ENCODE results near the gene REPIN1.

Gene REPIN1

GRCh38 chr7:150330211-150330885, 38.3 kb upstream of the REPIN1 start:
- no peak for DNase-seq (ENCODE audit: low spot score)
- H3K4me1 Mint-ChIP-seq (ENCODE audit: low read depth) = peaks cover 3% of the 10 kb centered on the region
- H3K4me3 Mint-ChIP-seq = no peak overlapping the region
- peaks cover 17% of the 10 kb centered on the region for H3K36me3 Mint-ChIP-seq (ENCODE audit: low read depth)
- H3K27me3 Mint-ChIP-seq (ENCODE audit: low read depth) = no peaks in the 10 kb centered on the region
- no peaks in the 10 kb centered on the region for H3K9me3 Mint-ChIP-seq
- no peak overlapping the region for H3K27ac Mint-ChIP-seq

DNA sequence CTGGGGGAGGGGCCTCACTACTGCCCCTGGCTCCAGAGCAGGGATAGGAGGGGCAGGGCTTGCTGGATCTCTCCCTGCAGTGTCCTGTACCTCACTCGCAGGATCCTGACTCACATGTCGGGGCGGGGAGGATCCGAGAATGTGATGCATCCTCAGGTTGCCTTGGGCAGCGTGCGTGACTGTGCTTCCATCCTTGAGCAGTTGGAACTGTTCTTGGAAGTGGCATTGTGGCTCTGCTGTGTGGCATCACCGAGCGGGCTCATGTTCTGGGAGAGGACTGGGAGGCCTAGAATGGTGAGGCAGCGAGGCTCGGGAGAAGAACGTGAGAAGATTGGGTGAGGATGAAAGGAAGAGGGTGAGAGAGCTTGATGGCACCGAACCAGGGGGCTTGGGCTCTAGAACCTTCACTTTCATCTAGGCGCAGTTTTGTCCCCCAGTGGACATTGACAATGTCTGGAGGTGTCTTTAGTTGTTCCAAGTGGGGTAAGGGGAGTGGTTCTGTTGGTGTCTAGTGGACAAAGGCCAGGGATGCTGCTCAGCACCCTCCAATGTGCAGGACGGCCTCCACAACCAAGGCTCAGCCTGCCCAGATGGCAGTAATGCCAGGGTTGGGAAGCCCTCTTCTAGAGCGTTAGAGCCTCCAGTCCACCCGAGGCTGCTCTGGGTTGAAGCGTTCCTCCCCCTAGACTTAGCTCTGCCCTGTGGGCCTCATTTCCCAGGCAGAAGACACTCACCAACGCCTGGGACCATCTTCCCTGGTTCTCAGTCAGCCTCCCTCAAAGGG, 35.6 kb upstream of the REPIN1 start:
- H3K4me3 Mint-ChIP-seq = no peak overlapping the region
- no peaks in the 10 kb centered on the region for H3K4me1 Mint-ChIP-seq (ENCODE audit: low read depth)
- H3K27me3 Mint-ChIP-seq (ENCODE audit: low read depth) = no peaks in the 10 kb centered on the region
- peaks cover 5% of the 10 kb centered on the region for H3K36me3 Mint-ChIP-seq (ENCODE audit: low read depth)
- no peak overlapping the region for H3K27ac Mint-ChIP-seq
- no peak for DNase-seq (ENCODE audit: low spot score)
- no peaks in the 10 kb centered on the region for H3K9me3 Mint-ChIP-seq

GRCh38 chr7:150333659-150334058, 35.0 kb upstream of the REPIN1 start:
- H3K4me1 Mint-ChIP-seq (ENCODE audit: low read depth) = no peaks in the 10 kb centered on the region
- no peak for DNase-seq (ENCODE audit: low spot score)
- H3K4me3 Mint-ChIP-seq = no peak overlapping the region
- H3K27me3 Mint-ChIP-seq (ENCODE audit: low read depth) = no peaks in the 10 kb centered on the region
- H3K36me3 Mint-ChIP-seq (ENCODE audit: low read depth) = peaks cover 5% of the 10 kb centered on the region
- no peaks in the 10 kb centered on the region for H3K9me3 Mint-ChIP-seq
- no peak overlapping the region for H3K27ac Mint-ChIP-seq

DNA sequence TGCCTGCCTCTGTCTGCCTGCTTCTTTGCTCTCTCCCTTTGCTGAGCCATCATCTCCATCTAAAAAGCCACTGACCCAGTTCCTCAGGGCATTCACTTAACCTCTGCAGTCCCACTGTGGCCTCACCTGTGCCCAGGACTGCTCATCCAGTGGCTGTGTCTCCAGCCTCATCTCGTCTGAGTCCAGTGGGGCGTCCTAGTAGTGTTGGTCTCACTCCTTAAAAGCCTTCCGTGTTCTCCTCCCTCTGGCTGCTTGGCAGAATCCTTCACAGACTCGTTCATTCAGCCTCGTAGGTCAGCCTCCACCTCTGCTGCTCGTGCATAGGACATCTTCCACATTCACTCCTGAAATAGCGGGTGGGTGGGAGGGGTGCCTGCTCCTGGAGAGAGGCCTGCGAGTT, 34.5 kb upstream of the REPIN1 start:
- DNase-seq (ENCODE audit: low spot score) = no peak
- Mint-ChIP-seq H3K4me3 (no peak overlapping the region), H3K27me3 (ENCODE audit: low read depth) (no peaks in the 10 kb centered on the region), H3K36me3 (ENCODE audit: low read depth) (peaks cover 4% of the 10 kb centered on the region), H3K27ac (no peak overlapping the region), H3K9me3 (no peaks in the 10 kb centered on the region), H3K4me1 (ENCODE audit: low read depth) (no peaks in the 10 kb centered on the region)

DNA sequence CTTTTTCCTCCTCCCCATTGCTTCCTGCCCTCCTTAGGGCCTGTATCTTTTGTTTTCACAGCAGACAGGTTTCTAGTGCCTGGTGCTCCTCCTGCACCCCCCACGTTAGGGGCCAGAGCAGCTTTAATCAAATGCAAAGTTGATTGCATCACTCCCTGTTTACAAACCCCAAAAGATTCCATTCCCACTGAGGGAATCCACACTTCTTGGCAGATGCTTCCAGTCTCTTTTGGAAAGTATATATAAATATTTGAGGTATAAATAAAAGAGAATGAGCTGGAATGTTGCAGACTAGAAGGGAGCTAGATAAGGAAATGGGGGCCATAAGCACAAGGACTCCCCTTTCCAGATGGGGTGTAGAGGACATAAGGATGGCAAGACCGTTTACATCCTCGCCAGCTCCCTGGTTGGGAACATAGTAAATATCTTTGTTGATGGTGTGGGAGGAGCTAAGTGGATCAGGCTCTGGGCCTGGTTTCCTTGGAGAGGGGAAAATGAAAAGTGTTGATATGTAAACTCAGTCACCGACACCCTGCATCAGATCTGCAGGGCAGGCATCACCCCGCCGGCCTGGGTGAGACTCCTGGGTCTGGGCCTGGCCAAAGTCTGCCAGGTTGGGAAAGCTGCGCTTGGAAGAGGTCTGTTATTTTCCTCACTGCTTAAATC, 33.4 kb upstream of the REPIN1 start:
- H3K36me3 Mint-ChIP-seq (ENCODE audit: low read depth) = peaks cover 2% of the 10 kb centered on the region
- no peaks in the 10 kb centered on the region for H3K4me1 Mint-ChIP-seq (ENCODE audit: low read depth)
- no peaks in the 10 kb centered on the region for H3K9me3 Mint-ChIP-seq
- peaks cover 6% of the 10 kb centered on the region for H3K27me3 Mint-ChIP-seq (ENCODE audit: low read depth)
- no peak overlapping the region for H3K4me3 Mint-ChIP-seq
- H3K27ac Mint-ChIP-seq = no peak overlapping the region
- no peak for DNase-seq (ENCODE audit: low spot score)

DNA sequence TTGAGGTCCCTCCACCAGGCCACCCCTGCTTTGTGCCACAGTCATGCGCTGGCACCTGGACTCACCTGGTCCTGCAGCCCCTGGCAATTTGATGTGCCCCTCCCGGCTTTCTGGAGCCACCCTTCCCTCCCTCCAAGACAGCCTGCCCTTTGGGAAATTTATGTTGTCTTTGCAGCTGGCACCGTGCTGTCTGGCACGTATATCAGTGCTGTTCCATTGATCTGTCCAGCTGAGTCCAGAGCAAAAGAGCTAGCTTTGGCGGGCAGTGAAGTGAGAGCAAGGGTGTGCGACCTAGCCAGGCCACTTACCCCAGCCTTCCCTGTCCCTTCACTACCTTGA, 32.9 kb upstream of the REPIN1 start:
- no peaks in the 10 kb centered on the region for H3K9me3 Mint-ChIP-seq
- no peak overlapping the region for H3K4me3 Mint-ChIP-seq
- H3K27me3 Mint-ChIP-seq (ENCODE audit: low read depth) = peaks cover 9% of the 10 kb centered on the region
- no peak for DNase-seq (ENCODE audit: low spot score)
- H3K36me3 Mint-ChIP-seq (ENCODE audit: low read depth) = peaks cover 2% of the 10 kb centered on the region
- H3K27ac Mint-ChIP-seq = no peak overlapping the region
- H3K4me1 Mint-ChIP-seq (ENCODE audit: low read depth) = no peaks in the 10 kb centered on the region

DNA sequence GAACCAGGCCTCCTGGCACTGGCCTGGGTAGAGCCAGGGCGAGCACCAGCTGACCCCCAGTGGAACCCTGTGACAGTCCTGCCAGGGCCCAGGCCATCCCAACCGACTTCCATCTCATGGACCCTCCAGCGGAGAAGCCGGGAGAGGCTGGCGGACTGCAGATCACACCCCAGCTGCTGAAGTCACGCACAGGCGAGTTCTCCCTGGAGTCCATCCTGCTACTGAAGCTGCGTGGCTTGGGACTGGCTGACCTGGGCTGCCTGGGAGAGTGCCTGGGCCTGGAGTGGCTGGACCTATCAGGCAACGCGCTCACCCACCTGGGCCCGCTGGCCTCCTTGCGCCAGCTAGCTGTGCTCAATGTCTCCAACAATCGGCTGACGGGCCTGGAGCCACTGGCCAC, 31.9 kb upstream of the REPIN1 start:
- Mint-ChIP-seq H3K9me3 (no peaks in the 10 kb centered on the region), H3K4me3 (no peak overlapping the region), H3K27me3 (ENCODE audit: low read depth) (peaks cover 14% of the 10 kb centered on the region), H3K27ac (no peak overlapping the region), H3K4me1 (ENCODE audit: low read depth) (no peaks in the 10 kb centered on the region), H3K36me3 (ENCODE audit: low read depth) (no peaks in the 10 kb centered on the region)
- no peak for DNase-seq (ENCODE audit: low spot score)

DNA sequence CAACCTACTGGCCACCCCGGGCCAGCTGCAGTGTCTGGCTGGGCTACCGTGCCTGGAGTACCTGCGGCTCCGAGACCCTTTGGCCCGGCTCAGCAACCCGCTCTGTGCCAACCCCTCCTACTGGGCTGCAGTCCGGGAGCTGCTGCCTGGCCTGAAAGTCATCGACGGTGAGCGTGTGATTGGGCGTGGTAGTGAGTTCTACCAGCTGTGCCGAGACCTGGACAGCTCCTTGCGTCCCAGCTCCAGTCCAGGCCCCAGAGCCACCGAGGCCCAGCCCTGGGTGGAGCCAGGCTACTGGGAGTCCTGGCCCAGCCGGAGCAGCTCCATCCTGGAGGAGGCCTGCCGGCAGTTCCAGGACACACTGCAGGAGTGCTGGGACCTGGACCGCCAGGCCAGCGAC, 31.4 kb upstream of the REPIN1 start:
- no peak for DNase-seq (ENCODE audit: low spot score)
- Mint-ChIP-seq H3K4me3 (no peak overlapping the region), H3K27me3 (ENCODE audit: low read depth) (peaks cover 18% of the 10 kb centered on the region), H3K27ac (no peak overlapping the region), H3K9me3 (no peaks in the 10 kb centered on the region), H3K4me1 (ENCODE audit: low read depth) (no peaks in the 10 kb centered on the region), H3K36me3 (ENCODE audit: low read depth) (no peaks in the 10 kb centered on the region)

DNA sequence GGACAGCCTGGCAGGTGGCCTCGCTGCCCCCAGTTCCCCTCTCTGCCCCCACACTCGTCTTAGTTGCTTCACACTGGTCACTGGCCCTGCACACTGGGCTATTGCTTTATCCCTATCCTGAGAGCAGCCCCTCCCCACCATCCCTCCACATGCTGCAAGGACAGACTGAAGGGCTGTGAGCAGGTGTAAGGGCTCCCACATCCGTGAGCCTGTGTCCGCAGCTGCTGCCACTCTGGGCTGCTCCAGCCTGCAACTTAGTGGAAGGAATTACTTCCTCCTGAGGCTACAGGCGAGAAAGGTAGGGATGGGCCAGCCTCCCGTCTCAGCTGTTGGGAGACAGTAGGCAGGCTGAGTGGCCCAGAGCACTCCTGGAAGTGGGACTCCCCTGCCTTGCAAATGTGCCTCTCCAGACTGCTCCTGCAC, 31.0 kb upstream of the REPIN1 start:
- Mint-ChIP-seq H3K27me3 (ENCODE audit: low read depth) (peaks cover 23% of the 10 kb centered on the region), H3K4me1 (ENCODE audit: low read depth) (no peaks in the 10 kb centered on the region), H3K9me3 (no peaks in the 10 kb centered on the region), H3K27ac (no peak overlapping the region), H3K36me3 (ENCODE audit: low read depth) (no peaks in the 10 kb centered on the region), H3K4me3 (no peak overlapping the region)
- DNase-seq (ENCODE audit: low spot score) = no peak

DNA sequence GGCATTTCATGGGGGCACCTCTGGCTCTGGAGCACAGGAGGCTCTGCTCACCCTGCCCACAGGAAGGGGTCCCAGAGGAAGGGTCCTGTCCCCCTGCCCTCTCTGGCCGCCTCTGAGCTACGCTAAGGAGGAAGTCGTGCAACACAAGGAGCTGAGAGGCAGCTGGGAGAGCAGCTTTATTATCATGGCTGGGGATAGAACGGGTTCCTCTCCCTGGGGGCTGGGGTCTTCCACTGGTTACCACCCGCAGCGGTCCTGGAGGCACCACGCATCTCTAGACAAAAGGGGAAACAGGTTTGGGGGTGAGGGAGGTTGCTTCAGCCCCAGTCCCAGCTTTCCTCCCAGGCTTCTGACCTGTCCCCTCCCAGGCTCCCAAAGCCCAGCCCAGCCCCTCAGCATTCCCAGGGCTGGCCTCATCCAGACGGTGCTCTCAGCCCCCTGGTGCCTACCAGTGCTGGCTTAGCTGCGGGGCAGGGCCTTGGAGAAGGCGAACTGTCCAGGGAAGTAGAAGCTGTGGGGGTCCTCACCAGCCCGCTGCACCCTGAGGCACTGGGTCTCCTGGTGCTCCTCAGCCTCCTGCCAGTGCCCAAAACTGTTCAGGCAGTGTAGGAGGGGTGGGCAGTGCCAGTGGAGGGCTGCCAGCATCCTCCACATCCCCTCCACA, 30.3 kb upstream of the REPIN1 start:
- Mint-ChIP-seq H3K36me3 (ENCODE audit: low read depth) (no peaks in the 10 kb centered on the region), H3K27ac (no peak overlapping the region), H3K9me3 (peaks cover under 1% of the 10 kb centered on the region), H3K4me3 (no peak overlapping the region), H3K4me1 (ENCODE audit: low read depth) (no peaks in the 10 kb centered on the region), H3K27me3 (ENCODE audit: low read depth) (peaks cover 29% of the 10 kb centered on the region)
- no peak for DNase-seq (ENCODE audit: low spot score)

DNA sequence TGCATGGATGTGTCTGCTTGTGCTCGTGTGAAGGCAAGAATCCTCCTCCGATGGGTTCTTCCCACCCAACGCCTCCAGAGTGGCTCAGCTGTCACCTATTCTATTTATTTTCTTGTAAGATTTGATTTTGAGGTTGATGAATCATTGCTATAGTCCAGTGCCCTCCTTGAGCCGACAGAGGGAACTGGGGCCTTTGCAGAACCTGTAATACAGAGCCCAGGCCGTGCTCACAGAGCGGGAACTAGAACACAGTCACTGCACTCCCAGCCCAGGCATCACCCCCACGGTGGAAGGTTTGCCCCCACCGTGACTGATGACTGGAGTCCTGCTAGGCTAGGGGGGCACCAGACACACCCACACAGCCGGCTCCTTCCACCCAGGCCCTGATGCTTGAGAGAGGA, 29.2 kb upstream of the REPIN1 start:
- DNase-seq (ENCODE audit: low spot score) = no peak
- no peak overlapping the region for H3K4me3 Mint-ChIP-seq

DNA sequence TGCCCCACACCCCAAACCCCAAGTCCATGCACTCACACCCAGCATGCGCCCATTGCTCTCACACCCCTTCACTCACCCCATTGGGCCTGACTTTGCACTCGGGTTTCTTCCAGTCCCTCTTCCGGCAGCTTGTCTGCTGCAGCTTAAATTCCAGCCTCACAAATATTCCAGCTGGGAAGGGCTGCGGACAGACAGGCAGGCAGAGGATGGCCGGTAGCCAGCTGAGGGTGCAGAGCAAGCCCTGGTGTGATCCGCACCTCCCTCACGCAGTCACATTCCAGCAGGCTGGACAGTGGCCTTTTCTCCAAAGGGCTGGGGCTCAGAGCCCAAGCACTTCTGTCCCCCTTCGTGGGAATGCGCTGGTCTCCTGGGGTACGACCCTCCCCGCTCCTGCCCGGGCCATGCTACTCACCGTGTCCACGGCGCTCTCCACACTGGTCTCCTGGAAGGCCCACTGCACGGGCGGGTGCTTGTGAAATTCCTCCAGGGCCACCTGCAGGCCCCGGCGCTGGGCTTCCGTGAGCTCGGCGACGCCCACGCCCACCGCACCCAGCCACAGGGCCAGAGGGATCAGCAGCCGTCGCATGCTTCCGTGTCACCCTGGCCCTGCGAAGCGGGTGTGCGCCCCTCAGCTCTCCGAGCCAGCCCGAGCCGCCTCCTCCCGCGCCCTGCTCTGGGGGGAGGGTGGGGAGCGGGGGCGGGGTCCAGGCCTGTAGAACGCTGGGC, 28.4 kb upstream of the REPIN1 start:
- DNase-seq (ENCODE audit: low spot score) = no peak
- Mint-ChIP-seq H3K36me3 (ENCODE audit: low read depth) (no peaks in the 10 kb centered on the region), H3K27ac (no peak overlapping the region), H3K27me3 (ENCODE audit: low read depth) (peaks cover 45% of the 10 kb centered on the region), H3K9me3 (peaks cover 9% of the 10 kb centered on the region), H3K4me3 (no peak overlapping the region), H3K4me1 (ENCODE audit: low read depth) (no peaks in the 10 kb centered on the region)

More for the DNA sequence above, 29.2 kb upstream of the REPIN1 start:
- H3K36me3 Mint-ChIP-seq (ENCODE audit: low read depth) = no peaks in the 10 kb centered on the region
- no peaks in the 10 kb centered on the region for H3K4me1 Mint-ChIP-seq (ENCODE audit: low read depth)
- peaks cover 9% of the 10 kb centered on the region for H3K9me3 Mint-ChIP-seq
- H3K27ac Mint-ChIP-seq = no peak overlapping the region
- peaks cover 37% of the 10 kb centered on the region for H3K27me3 Mint-ChIP-seq (ENCODE audit: low read depth)

DNA sequence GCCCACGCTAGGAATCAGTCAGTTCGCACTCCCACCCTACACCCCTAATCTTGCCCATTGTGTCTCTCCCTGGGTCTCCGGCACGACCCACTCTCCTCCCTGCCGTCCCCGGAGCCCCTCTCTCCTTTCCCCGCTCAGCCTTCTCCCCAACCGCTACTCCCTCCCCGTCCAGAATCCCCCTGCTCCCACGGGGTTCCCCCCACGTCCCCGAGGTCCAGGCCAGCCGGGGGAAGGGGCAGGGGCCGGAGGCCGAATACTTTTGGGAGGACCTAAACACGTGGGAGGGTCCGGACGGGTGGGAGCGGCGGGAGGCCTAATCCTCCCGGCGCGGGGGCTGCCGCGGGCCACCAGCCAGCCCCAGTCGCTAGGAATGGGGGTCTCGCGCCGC, 27.8 kb upstream of the REPIN1 start:
- Mint-ChIP-seq H3K36me3 (ENCODE audit: low read depth) (no peaks in the 10 kb centered on the region), H3K4me3 (no peak overlapping the region), H3K9me3 (peaks cover 9% of the 10 kb centered on the region), H3K27me3 (ENCODE audit: low read depth) (peaks cover 46% of the 10 kb centered on the region), H3K4me1 (ENCODE audit: low read depth) (no peaks in the 10 kb centered on the region), H3K27ac (no peak overlapping the region)
- no peak for DNase-seq (ENCODE audit: low spot score)
